Right lobe of liver (tissue), 4 donors: ENCODE results near the gene CDC42BPB.

ENCODE experiments used
- CTCF ChIP-seq, 4 donors: fragments of 200-600 bp in 3 of 4; fragments of 450-650 bp in 1 of 4; IDR thresholded peaks; one replicate each; pipeline versions ENCODE4 v1.5.1 to v1.8.0; 2016 to 2022; ENCODE audit warnings: antibody characterized with exemption in 4 of 4, mild to moderate bottlenecking in 2 of 4
- POLR2A ChIP-seq: fragments of 450-650 bp; IDR thresholded peaks from one replicate; pipeline ENCODE4 v1.6.1; 2017; ENCODE audit warnings: antibody characterized with exemption, mild to moderate bottlenecking
- donor health status: DM: no; HTN: no; CAD: no.
- donor health status: DM: no; HTN: no; CAD: no.
- donor health status: DM: no; HTN: yes; CAD: no.

- TF ChIP-seq CTCF (IDR thresholded peaks at IDR 0.05) (no peak), POLR2A (no peak)
These were observed 37.9 kb upstream of the CDC42BPB start for GRCh38 chr14:103095210-103095778.
